BJ (cell line): Measurements from ENCODE around the gene EFHC2. TPM values are rescaled to one million over a fixed set of nuclear protein-coding genes. Genes with fewer than 3 reads are reported as not detected.

Experiments
- CTCF ChIA-PET: fragments of 350-600 bp; formaldehyde crosslinking; extraction: SDS; loops from one replicate; lab custom pipeline; 2021; ENCODE audit warnings: antibody characterized with exemption, inconsistent platforms; lab: Yijun Ruan, JAX
- POLR2A ChIA-PET: fragments of 300-600 bp; sonication (Branson Sonifier 250); formaldehyde crosslinking; extraction: SDS; loops from one replicate; lab custom pipeline; 2021; ENCODE audit warnings: antibody characterized with exemption; lab: Charles Lee
- DNase-seq: peaks from one replicate; pipeline ENCODE4 v3.0.0-alpha.2; 2011; ENCODE audit warnings: low read depth
- H3K27me3 ChIP-seq: 2 replicates; pipeline ENCODE4 v1.6.0; 2011; ENCODE audit warnings: low read length; ENCODE audit not compliant: control insufficient read depth, insufficient read depth
- H3K36me3 ChIP-seq: 2 replicates; pipeline ENCODE4 v1.5.1; 2011; ENCODE audit warnings: low read length; ENCODE audit not compliant: control insufficient read depth, insufficient read depth
- H3K4me3 ChIP-seq: 2 replicates; pipeline ENCODE4 v1.5.1; 2011; ENCODE audit warnings: low read depth, mild to moderate bottlenecking, control low read depth, low read length
- CTCF ChIP-seq: IDR thresholded peaks from 2 replicates; pipeline ENCODE4 v1.5.1; 2011; ENCODE audit warnings: low read depth, mild to moderate bottlenecking, control low read depth, inconsistent platforms, low read length, moderate library complexity; ENCODE audit not compliant: insufficient read depth
- polyA plus RNA-seq: library from polyadenylated mRNA; depleted of rRNA; stranded (reverse); fragments of >200 nt; gene quantifications from 2 replicates; pipeline ENCODE4 v1.2.3, GENCODE V29; 2011

Gene EFHC2
- polyA plus RNA-seq, 1 experiment = not detected

- no peaks in the 10 kb centered on the region for H3K27me3 ChIP-seq
- DNase-seq = no peak
- no peak overlapping the region for H3K4me3 ChIP-seq
- no peaks in the 10 kb centered on the region for H3K36me3 ChIP-seq
- ChIA-PET CTCF (no interaction called here), POLR2A (no interaction called here)
- no peak for TF ChIP-seq CTCF
Observed at GRCh38 chrX:44223150-44223549, 120.3 kb downstream of the EFHC2 start.

GRCh38 chrX:44218465-44218864 lies 125.0 kb downstream of the EFHC2 start:
- Histone ChIP-seq H3K4me3 (no peak overlapping the region), H3K27me3 (no peaks in the 10 kb centered on the region), H3K36me3 (no peaks in the 10 kb centered on the region)
- ChIA-PET POLR2A (no interaction called here), CTCF (no interaction called here)
- no peak for DNase-seq
- no peak for TF ChIP-seq CTCF

- TF ChIP-seq CTCF = no peak
- ChIA-PET CTCF (no interaction called here), POLR2A (no interaction called here)
- Histone ChIP-seq H3K4me3 (no peak overlapping the region), H3K36me3 (no peaks in the 10 kb centered on the region), H3K27me3 (no peaks in the 10 kb centered on the region)
- no peak for DNase-seq
Observed at GRCh38 chrX:44216171-44216570, 127.3 kb downstream of the EFHC2 start.

GRCh38 chrX:44203791-44204190 lies 139.7 kb downstream of the EFHC2 start:
- CTCF ChIA-PET = interaction anchor here (0.7 kb wide), 1 partner anchor 984 kb away, joined by 3 read pairs; no protein-coding TSS in a partner anchor
- DNase-seq = no peak
- POLR2A ChIA-PET = no interaction called here
- no peaks in the 10 kb centered on the region for H3K27me3 ChIP-seq
- H3K36me3 ChIP-seq = no peaks in the 10 kb centered on the region
- no peak for TF ChIP-seq CTCF
- no peak overlapping the region for H3K4me3 ChIP-seq

- no peak for DNase-seq
- ChIA-PET POLR2A (no interaction called here), CTCF (no interaction called here)
- Histone ChIP-seq H3K27me3 (no peaks in the 10 kb centered on the region), H3K4me3 (no peak overlapping the region), H3K36me3 (no peaks in the 10 kb centered on the region)
- no peak for TF ChIP-seq CTCF
Observed at GRCh38 chrX:44202596-44202995, 140.9 kb downstream of the EFHC2 start.
